Liver (tissue), 9 donors: Measurements from ENCODE around the gene LRMDA. TPM values are rescaled to one million over a fixed set of nuclear protein-coding genes. Genes with fewer than 3 reads are reported as not detected.

ENCODE experiments used
- DNase-seq: peaks from one replicate; pipeline ENCODE4 v3.0.0-alpha.2; 2017; ENCODE audit warnings: low spot score
- H3K27ac ChIP-seq, 2 donors: one replicate each; pipeline ENCODE4 v1.7.0; 2013; ENCODE audit warnings: inconsistent platforms in 2 of 2, low read length in 2 of 2, control low read depth in 1 of 2, low read depth in 1 of 2, mild to moderate bottlenecking in 1 of 2
- H3K27me3 ChIP-seq, 4 donors: one replicate each; pipeline versions ENCODE4 v1.6.1 to v1.7.0; 2013; ENCODE audit warnings: low read length in 3 of 4, inconsistent platforms in 1 of 4, mild to moderate bottlenecking in 1 of 4, moderate library complexity in 1 of 4; ENCODE audit not compliant: control insufficient read depth in 4 of 4, insufficient read depth in 4 of 4
- H3K36me3 ChIP-seq, 4 donors: one replicate each; pipeline versions ENCODE4 v1.6.1 to v1.7.0; 2013; ENCODE audit warnings: low read length in 3 of 4, mild to moderate bottlenecking in 3 of 4, low read depth in 1 of 4, moderate library complexity in 1 of 4; ENCODE audit not compliant: control insufficient read depth in 4 of 4, insufficient read depth in 3 of 4
- H3K4me1 ChIP-seq, 4 donors: one replicate each; pipeline versions ENCODE4 v1.6.1 to v1.7.0; 2013; ENCODE audit warnings: low read length in 3 of 4, mild to moderate bottlenecking in 3 of 4, moderate library complexity in 1 of 4; ENCODE audit not compliant: control insufficient read depth in 4 of 4, insufficient read depth in 4 of 4
- H3K4me3 ChIP-seq, 3 donors: one replicate each; pipeline versions ENCODE4 v1.6.1 to v1.7.0; 2013; ENCODE audit warnings: low read length in 3 of 3, control low read depth in 1 of 3, low read depth in 1 of 3, mild to moderate bottlenecking in 1 of 3
- H3K9ac ChIP-seq, 2 donors: one replicate each; pipeline ENCODE4 v1.7.0; 2013; ENCODE audit warnings: low read length in 2 of 2, mild to moderate bottlenecking in 2 of 2, moderate library complexity in 2 of 2, control low read depth in 1 of 2, low read depth in 1 of 2
- H3K9me3 ChIP-seq, 4 donors: one replicate each; pipeline versions ENCODE4 v1.6.1 to v1.7.0; 2013; ENCODE audit warnings: low read length in 3 of 4; ENCODE audit not compliant: control insufficient read depth in 4 of 4
- ATF3 ChIP-seq: IDR thresholded peaks from 2 replicates; pipeline ENCODE4 v1.6.1; 2016; ENCODE audit warnings: antibody characterized with exemption
- CTCF ChIP-seq: fragments of 150-350 bp; IDR thresholded peaks from 2 replicates; pipeline ENCODE4 v1.5.1; 2017; ENCODE audit warnings: improper control_type of control experiment, low read depth, low read length; ENCODE audit not compliant: missing input control
- EGR1 ChIP-seq, 2 donors: IDR thresholded peaks; 2 replicates each; pipeline ENCODE4 v1.6.1; 2016 to 2018; ENCODE audit warnings: antibody characterized with exemption in 2 of 2, low read depth in 2 of 2
- FOXA1 ChIP-seq: IDR thresholded peaks from 2 replicates; pipeline ENCODE4 v1.6.1; 2016; ENCODE audit warnings: antibody characterized with exemption
- FOXA2 ChIP-seq: IDR thresholded peaks from 2 replicates; pipeline ENCODE4 v1.6.1; 2016; ENCODE audit warnings: antibody characterized with exemption
- HNF4A ChIP-seq, 2 donors: conservative IDR thresholded peaks; 2 replicates each; pipeline ENCODE4 v1.6.1; 2016; ENCODE audit warnings: antibody characterized with exemption in 2 of 2, mild to moderate bottlenecking in 2 of 2
- HNF4G ChIP-seq: IDR thresholded peaks from 2 replicates; pipeline ENCODE4 v1.6.1; 2016; ENCODE audit warnings: antibody characterized with exemption
- JUND ChIP-seq, 2 donors: IDR thresholded peaks; 2 replicates each; pipeline ENCODE4 v1.6.1; 2016; ENCODE audit warnings: antibody characterized with exemption in 2 of 2
- MAX ChIP-seq: IDR thresholded peaks from 2 replicates; pipeline ENCODE4 v1.6.1; 2016; ENCODE audit warnings: antibody characterized with exemption
- NR2F2 ChIP-seq: IDR thresholded peaks from 2 replicates; pipeline ENCODE4 v1.6.1; 2016; ENCODE audit warnings: antibody characterized with exemption
- RXRA ChIP-seq, 2 donors: IDR thresholded peaks; 2 replicates each; pipeline ENCODE4 v1.6.1; 2017 to 2018; ENCODE audit warnings: antibody characterized with exemption in 2 of 2, mild to moderate bottlenecking in 1 of 2
- YY1 ChIP-seq: IDR thresholded peaks from 2 replicates; pipeline ENCODE4 v1.6.1; 2016; ENCODE audit warnings: antibody characterized with exemption, mild to moderate bottlenecking
- WGBS: extraction: QIAGEN DNeasy Blood & Tissue Kit; methylation state at CpG from one replicate; pipeline ENCODE4 v1.1.7; 2013; 5-methylcytosine and 5-hydroxymethylcytosine counted together
- polyA plus RNA-seq, 2 donors: library from polyadenylated mRNA; stranded (reverse) in 1 of 2; unstranded in 1 of 2; fragments of 200-250 nt in 1 of 2; fragments of >200 nt in 1 of 2; fragmentation: Nextera tagmentation in 1 of 2; extraction: Ambion mirVana in 1 of 2; gene quantifications; one replicate each; pipeline versions ENCODE4 v1.2.1 to v1.2.3, GENCODE V29; 2013 to 2015
- total RNA-seq, 2 donors: library from RNA; depleted of rRNA; stranded (reverse); fragments of >200 nt; gene quantifications; one replicate each; pipeline ENCODE4 v1.2.3, GENCODE V29; 2014
- donor health status: healthy.
- donor health status: healthy.
- donor health status: healthy.
- donor health status: healthy.
- donor health status: healthy.

The LRMDA gene
- total and polyA plus RNA-seq, 4 donors: 7.9 to 15.8 (median 11.3) TPM

- Histone ChIP-seq H3K4me1 (no peaks in the 10 kb centered on the region), H3K27ac (no peak overlapping the region), H3K4me3 (no peak overlapping the region), H3K9ac (no peak overlapping the region), H3K9me3 (no peaks in the 10 kb centered on the region), H3K36me3 (no peaks in the 10 kb centered on the region), H3K27me3 (no peaks in the 10 kb centered on the region)
- no peak for TF ChIP-seq ATF3
- no peak for TF ChIP-seq YY1
- no peak for TF ChIP-seq HNF4G
- TF ChIP-seq JUND (IDR thresholded peaks at IDR 0.05): no peak
- no peak for TF ChIP-seq NR2F2
- TF ChIP-seq RXRA (IDR thresholded peaks at IDR 0.05): no peak
- TF ChIP-seq CTCF: no peak
- TF ChIP-seq EGR1 (IDR thresholded peaks at IDR 0.05; ENCODE audit: low read depth in 2 of 2): no peak
- WGBS: 98% methylated on average over 2 of the region's 2 CpGs
- no peak for DNase-seq
These were observed 957.0 kb downstream of the LRMDA start for GRCh38 chr10:76388321-76389023.

- Histone ChIP-seq H3K4me3 (no peak overlapping the region), H3K4me1 (no peaks in the 10 kb centered on the region), H3K27ac (no peak overlapping the region), H3K9me3 (no peaks in the 10 kb centered on the region), H3K36me3 (no peaks in the 10 kb centered on the region), H3K27me3 (no peaks in the 10 kb centered on the region), H3K9ac (no peak overlapping the region)
- no peak for DNase-seq
- 83% methylated on average over 3 of the region's 3 CpGs for WGBS
- peak; percentile 35 to 79 for TF ChIP-seq HNF4A (conservative IDR thresholded peaks at IDR 0.05)
- peak in 1 of 2 donors; percentile 30 for TF ChIP-seq RXRA (IDR thresholded peaks at IDR 0.05)
- TF ChIP-seq FOXA1: no peak
These were observed 962.7 kb downstream of the LRMDA start for GRCh38 chr10:76393875-76394706.

- Histone ChIP-seq H3K27me3 (no peaks in the 10 kb centered on the region), H3K36me3 (no peaks in the 10 kb centered on the region), H3K4me3 (no peak overlapping the region), H3K9ac (no peak overlapping the region), H3K27ac (no peak overlapping the region), H3K9me3 (no peaks in the 10 kb centered on the region), H3K4me1 (no peaks in the 10 kb centered on the region)
- TF ChIP-seq ATF3 (no peak), MAX (no peak), HNF4A (conservative IDR thresholded peaks at IDR 0.05) (no peak), FOXA2 (no peak), NR2F2 (no peak), CTCF (no peak)
- no peak for DNase-seq
These were observed 963.3 kb downstream of the LRMDA start for GRCh38 chr10:76394707-76395042.
